Calu3 (cell line): ENCODE data around the gene NIPSNAP3A. TPM values are rescaled to one million over a fixed set of nuclear protein-coding genes. Genes with fewer than 3 reads are reported as not detected.

Source experiments
- BruUV-seq: library from RNA; stranded (reverse); fragments of 400-500 nt; replicated peaks from 2 replicates; lab custom pipeline; 2021; lab: Mats Ljungman, UMichigan
- CTCF ChIA-PET: fragments of 300-600 bp; sonication (Branson Sonifier 250); formaldehyde crosslinking; loops from one replicate; lab custom pipeline; 2022; ENCODE audit warnings: antibody characterized with exemption; lab: Charles Lee
- DNase-seq: peaks from one replicate; pipeline ENCODE4 v3.0.0; 2022
- H3K27ac Mint-ChIP-seq: one replicate; pipeline ENCODE4 v1.8.0; 2022; ENCODE audit warnings: mixed read lengths; ENCODE audit not compliant: unreplicated experiment
- H3K27me3 Mint-ChIP-seq: one replicate; pipeline ENCODE4 v1.8.0; 2022; ENCODE audit warnings: mixed read lengths; ENCODE audit not compliant: unreplicated experiment
- H3K36me3 Mint-ChIP-seq: one replicate; pipeline ENCODE4 v1.8.0; 2022; ENCODE audit warnings: mild to moderate bottlenecking, moderate library complexity, mixed read lengths; ENCODE audit not compliant: insufficient read depth, unreplicated experiment
- H3K4me1 Mint-ChIP-seq: one replicate; pipeline ENCODE4 v1.8.0; 2022; ENCODE audit warnings: mild to moderate bottlenecking, low read depth, mixed read lengths; ENCODE audit not compliant: unreplicated experiment
- H3K4me3 Mint-ChIP-seq: one replicate; pipeline ENCODE4 v1.8.0; 2022; ENCODE audit warnings: mild to moderate bottlenecking, low read depth, moderate library complexity, mixed read lengths; ENCODE audit not compliant: unreplicated experiment
- H3K9me3 Mint-ChIP-seq: one replicate; pipeline ENCODE4 v1.8.0; 2022; ENCODE audit warnings: low read depth, mixed read lengths; ENCODE audit not compliant: unreplicated experiment
- intact Hi-C: fragments of 100-400 bp; cut with micrococcal nuclease; formaldehyde crosslinking; loops from one replicate; pipeline ENCODE4 v1.10.0; 2022; ENCODE audit not compliant: unreplicated experiment
- total RNA-seq: library from RNA; stranded (reverse); gene quantifications from 2 replicates; pipeline ENCODE4 v1.2.3, GENCODE V29; 2022
- TF ChIP-seq, protein P1 (sequence below): fragments of 200-600 bp; IDR thresholded peaks from one replicate; pipeline ENCODE4 v1.8.0; 2022; ENCODE audit warnings: antibody characterized with exemption; ENCODE audit not compliant: unreplicated experiment

Gene NIPSNAP3A
- total RNA-seq, 1 experiment from 2014 or later = 8.0 TPM

DNA sequence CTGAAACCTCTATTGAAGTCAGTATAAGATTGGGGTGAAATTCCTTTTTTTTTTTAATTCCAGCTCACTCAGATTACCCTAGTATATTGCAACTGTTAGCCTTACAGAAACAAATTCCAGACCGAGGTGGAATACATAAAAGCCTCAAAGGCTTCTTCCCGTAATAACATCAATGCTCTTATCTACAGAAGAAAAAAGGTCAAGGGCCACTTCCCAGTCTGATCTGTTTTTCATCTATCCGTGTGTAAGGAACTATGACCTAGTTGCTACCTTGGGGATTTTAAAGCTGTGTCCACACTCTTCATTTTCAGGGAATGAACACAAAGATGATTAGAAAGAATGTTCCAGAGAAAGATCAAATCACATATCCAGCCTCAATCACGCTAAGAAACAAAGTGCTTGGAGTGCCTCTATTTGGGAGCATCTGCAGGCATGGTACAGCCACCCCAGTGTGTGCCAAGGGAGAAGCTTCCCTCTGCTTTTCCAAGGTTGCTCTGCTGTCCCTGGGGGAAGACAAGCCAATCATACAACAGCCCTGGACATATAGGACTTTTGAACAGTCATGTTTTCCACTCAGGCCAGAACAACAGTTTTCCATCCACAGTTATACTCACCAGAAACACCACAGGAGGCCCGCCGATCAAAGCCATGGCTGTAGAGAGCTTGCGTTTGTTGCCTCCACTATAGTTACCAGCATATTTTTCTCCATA is 40.0 kb downstream of the NIPSNAP3A start:
- intact Hi-C loops = no loop called here
- Mint-ChIP-seq H3K9me3 (no peaks in the 10 kb centered on the region), H3K4me1 (no peaks in the 10 kb centered on the region), H3K36me3 (no peaks in the 10 kb centered on the region), H3K4me3 (no peak overlapping the region), H3K27ac (no peak overlapping the region), H3K27me3 (no peaks in the 10 kb centered on the region)
- BruUV-seq = no TSS peak
- CTCF ChIA-PET = no interaction called here
- TF ChIP-seq, protein P1, sequence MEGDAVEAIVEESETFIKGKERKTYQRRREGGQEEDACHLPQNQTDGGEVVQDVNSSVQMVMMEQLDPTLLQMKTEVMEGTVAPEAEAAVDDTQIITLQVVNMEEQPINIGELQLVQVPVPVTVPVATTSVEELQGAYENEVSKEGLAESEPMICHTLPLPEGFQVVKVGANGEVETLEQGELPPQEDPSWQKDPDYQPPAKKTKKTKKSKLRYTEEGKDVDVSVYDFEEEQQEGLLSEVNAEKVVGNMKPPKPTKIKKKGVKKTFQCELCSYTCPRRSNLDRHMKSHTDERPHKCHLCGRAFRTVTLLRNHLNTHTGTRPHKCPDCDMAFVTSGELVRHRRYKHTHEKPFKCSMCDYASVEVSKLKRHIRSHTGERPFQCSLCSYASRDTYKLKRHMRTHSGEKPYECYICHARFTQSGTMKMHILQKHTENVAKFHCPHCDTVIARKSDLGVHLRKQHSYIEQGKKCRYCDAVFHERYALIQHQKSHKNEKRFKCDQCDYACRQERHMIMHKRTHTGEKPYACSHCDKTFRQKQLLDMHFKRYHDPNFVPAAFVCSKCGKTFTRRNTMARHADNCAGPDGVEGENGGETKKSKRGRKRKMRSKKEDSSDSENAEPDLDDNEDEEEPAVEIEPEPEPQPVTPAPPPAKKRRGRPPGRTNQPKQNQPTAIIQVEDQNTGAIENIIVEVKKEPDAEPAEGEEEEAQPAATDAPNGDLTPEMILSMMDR = no peak
- no peak for DNase-seq

DNA sequence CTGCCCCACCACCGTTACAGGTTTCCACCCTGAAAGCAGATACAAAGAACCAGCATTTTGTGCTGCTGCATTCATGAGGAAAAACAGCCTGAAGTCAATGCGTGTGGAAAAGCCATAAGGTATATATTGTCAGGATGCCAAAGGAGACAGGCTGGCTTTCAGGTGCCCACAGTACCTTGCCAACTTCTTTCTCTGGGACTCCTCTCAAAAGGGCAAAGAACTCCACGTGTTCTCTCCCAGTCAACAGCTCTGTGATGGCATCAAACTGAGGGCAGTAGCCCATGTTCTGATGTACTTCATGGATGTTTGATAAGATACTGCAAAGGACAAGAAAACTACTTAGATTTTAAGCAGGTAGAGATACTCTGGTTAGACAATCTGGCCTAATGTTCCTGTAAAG is 40.8 kb downstream of the NIPSNAP3A start:
- intact Hi-C loops = no loop called here
- no peak overlapping the region for H3K27ac Mint-ChIP-seq
- BruUV-seq = no TSS peak
- no peak for DNase-seq
- H3K36me3 Mint-ChIP-seq = no peaks in the 10 kb centered on the region
- TF ChIP-seq, protein P1 = no peak
- CTCF ChIA-PET = no interaction called here
- no peak overlapping the region for H3K4me3 Mint-ChIP-seq
- H3K9me3 Mint-ChIP-seq = no peaks in the 10 kb centered on the region
- no peaks in the 10 kb centered on the region for H3K4me1 Mint-ChIP-seq
- H3K27me3 Mint-ChIP-seq = no peaks in the 10 kb centered on the region

DNA sequence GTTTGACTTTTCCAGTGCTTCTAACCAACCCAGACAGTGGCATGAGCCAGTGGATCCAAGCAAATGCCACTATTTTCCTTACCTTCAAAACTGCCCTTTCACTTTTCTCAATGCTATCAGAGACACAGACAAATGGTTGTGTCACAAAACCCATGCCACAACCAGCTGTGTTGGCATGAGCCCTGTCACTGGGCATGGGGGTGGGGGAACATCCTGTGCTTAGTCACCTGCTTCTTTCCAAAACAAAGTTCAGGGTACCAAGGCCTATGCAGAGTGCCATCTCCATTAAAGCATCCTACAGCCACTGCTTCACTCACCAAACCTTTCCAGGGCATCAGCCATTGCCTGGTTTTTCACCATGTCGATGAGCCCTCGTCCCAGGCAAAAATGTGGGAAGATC is 46.6 kb downstream of the NIPSNAP3A start:
- no peak overlapping the region for H3K4me3 Mint-ChIP-seq
- no peak overlapping the region for H3K27ac Mint-ChIP-seq
- intact Hi-C loops = no loop called here
- H3K27me3 Mint-ChIP-seq = no peaks in the 10 kb centered on the region
- no peaks in the 10 kb centered on the region for H3K4me1 Mint-ChIP-seq
- no peaks in the 10 kb centered on the region for H3K36me3 Mint-ChIP-seq
- BruUV-seq = no TSS peak
- DNase-seq = no peak
- CTCF ChIA-PET = interaction anchor here (0.7 kb wide), 1 partner anchor 52 kb away, joined by 4 read pairs; no protein-coding TSS in a partner anchor
- TF ChIP-seq, protein P1 = no peak
- no peaks in the 10 kb centered on the region for H3K9me3 Mint-ChIP-seq

DNA sequence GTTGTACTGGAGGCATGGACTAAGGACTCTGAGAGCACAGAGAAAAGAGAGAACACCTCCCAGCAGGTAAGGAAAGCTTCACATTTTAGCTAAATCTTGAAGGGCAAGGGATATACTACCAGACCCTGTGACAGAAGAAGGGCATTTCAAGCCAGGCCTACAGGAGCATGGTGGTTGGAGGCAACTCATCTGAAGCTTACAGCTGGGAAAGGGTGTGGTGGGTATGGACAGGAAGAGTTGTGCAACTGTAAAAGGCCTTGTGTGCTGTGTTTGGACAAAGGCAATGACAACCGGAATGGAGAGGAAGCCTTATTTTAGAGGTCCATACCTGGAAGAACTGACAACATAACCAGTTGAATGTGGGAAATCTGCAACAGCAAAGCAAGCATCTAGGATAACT is 47.6 kb downstream of the NIPSNAP3A start:
- no peak overlapping the region for H3K27ac Mint-ChIP-seq
- no peaks in the 10 kb centered on the region for H3K27me3 Mint-ChIP-seq
- CTCF ChIA-PET = interaction anchor here (0.6 kb wide), 1 partner anchor 37 kb away, joined by 3 read pairs; no protein-coding TSS in a partner anchor
- H3K9me3 Mint-ChIP-seq = no peaks in the 10 kb centered on the region
- intact Hi-C loops = no loop called here
- no peak for DNase-seq
- TF ChIP-seq, protein P1 = no peak
- no peaks in the 10 kb centered on the region for H3K36me3 Mint-ChIP-seq
- BruUV-seq = no TSS peak
- H3K4me1 Mint-ChIP-seq = no peaks in the 10 kb centered on the region
- no peak overlapping the region for H3K4me3 Mint-ChIP-seq
